ENCODE results near the gene HDAC10. TPM values are rescaled to one million over a fixed set of nuclear protein-coding genes. Genes with fewer than 3 reads are reported as not detected.

HDAC10 gene
- total RNA-seq, 4 donors from 2014 or later, result 31.4 to 42.7 (median 32.5) TPM

GRCh38 chr22:50248196-50249081 is 2.6 kb downstream of the HDAC10 start:
- no peak overlapping the region for H3K27ac ChIP-seq
- no peaks in the 10 kb centered on the region for H3K9me3 ChIP-seq
- peaks cover 23 to 34% of the 10 kb centered on the region in 2 donors for H3K4me1 ChIP-seq
- no peak overlapping the region for H3K4me3 ChIP-seq (replicated peaks in 1 of 3)
- intact Hi-C loops (cut with DNase I), result loop anchor here (10.0 kb wide), 1 partner anchor 256 kb away; the partner anchor contains the start of genes LMF2 and NCAPH2
- DNase-seq, result no peak
- H3K27me3 ChIP-seq, result no peaks in the 10 kb centered on the region
- H3K36me3 ChIP-seq, result peaks cover 0 to 4% of the 10 kb centered on the region in 2 donors
- no peak for TF ChIP-seq CTCF (IDR thresholded peaks at IDR 0.05)
- no peak for TF ChIP-seq POLR2A (IDR thresholded peaks at IDR 0.05)
- whole genome bisulfite sequencing, 2 donors, result 90 to 93% methylated on average over 3 to 4 of the region's 29 CpGs

- H3K4me1 ChIP-seq, result peaks cover 29 to 39% of the 10 kb centered on the region in 2 donors
- no peak for DNase-seq
- no peaks in the 10 kb centered on the region for H3K27me3 ChIP-seq
- no peak overlapping the region for H3K4me3 ChIP-seq (replicated peaks in 1 of 3)
- H3K36me3 ChIP-seq, result peaks cover 0 to 4% of the 10 kb centered on the region in 2 donors
- intact Hi-C loops (cut with DNase I), result loop anchor here (10.0 kb wide), 1 partner anchor 257 kb away; the partner anchor contains the start of genes LMF2 and NCAPH2
- H3K27ac ChIP-seq, result no peak overlapping the region
- 66 to 74% methylated on average over 9 to 11 of the region's 16 CpGs for WGBS, 2 donors
- no peaks in the 10 kb centered on the region for H3K9me3 ChIP-seq
- no peak for TF ChIP-seq POLR2A (IDR thresholded peaks at IDR 0.05)
- no peak for TF ChIP-seq CTCF (IDR thresholded peaks at IDR 0.05)
These were observed 3.3 kb downstream of the HDAC10 start for GRCh38 chr22:50247748-50248147.

- Histone ChIP-seq H3K4me1 (peaks cover 39 to 48% of the 10 kb centered on the region in 2 donors), H3K4me3 (replicated peaks in 1 of 3) (no peak overlapping the region), H3K9me3 (no peaks in the 10 kb centered on the region), H3K36me3 (peaks cover 0 to 4% of the 10 kb centered on the region in 2 donors), H3K27ac (no peak overlapping the region), H3K27me3 (no peaks in the 10 kb centered on the region)
- WGBS, 2 donors, result 90 to 92% methylated on average over 15 to 19 of the region's 20 CpGs
- no peak for DNase-seq
- intact Hi-C loops (cut with DNase I), result loop anchor here (10.0 kb wide), 1 partner anchor 258 kb away; the partner anchor contains the start of genes LMF2 and NCAPH2
- TF ChIP-seq CTCF (IDR thresholded peaks at IDR 0.05) (no peak), POLR2A (IDR thresholded peaks at IDR 0.05) (no peak)
These were observed 4.6 kb downstream of the HDAC10 start for GRCh38 chr22:50246242-50247175.

- Histone ChIP-seq H3K4me1 (peaks cover 40 to 51% of the 10 kb centered on the region in 2 donors), H3K27ac (peak overlapping the region; percentile 46 to 83 (median 68)), H3K9me3 (no peaks in the 10 kb centered on the region), H3K4me3 (replicated peaks in 1 of 3) (peak overlapping the region; percentile 77 to 100 (median 86)), H3K27me3 (no peaks in the 10 kb centered on the region), H3K36me3 (peaks cover 0 to 4% of the 10 kb centered on the region in 2 donors)
- intact Hi-C loops (cut with DNase I), result loop anchor here (10.0 kb wide), 1 partner anchor 259 kb away; the partner anchor contains the start of genes LMF2 and NCAPH2
- no peak for TF ChIP-seq POLR2A (IDR thresholded peaks at IDR 0.05)
- TF ChIP-seq CTCF (IDR thresholded peaks at IDR 0.05), result no peak
- WGBS, 2 donors, result 21 to 54% methylated on average over 8 to 28 of the region's 53 CpGs
- DNase-seq, result peak in 1 of 2 donors; percentile 12
These were observed 5.6 kb downstream of the HDAC10 start for GRCh38 chr22:50245214-50246072.

Data from thyroid gland (tissue), 4 donors.